Keratinocyte (primary cell): Measurements from ENCODE around the gene AFAP1L2.

Experiments used
- EZH2 ChIP-seq: IDR thresholded peaks from one replicate; pipeline ENCODE4 v1.6.1; 2012; ENCODE audit warnings: inconsistent platforms, mild to moderate bottlenecking, low read length, moderate library complexity
- TF ChIP-seq, protein P1 (sequence below), 3 experiments: IDR thresholded peaks in 1 of 3; conservative IDR thresholded peaks in 1 of 3; optimal IDR thresholded peaks in 1 of 3; 2 replicates in 2 of 3; 3 replicates in 1 of 3; pipeline versions ENCODE3 to v1.5.1; 2011; ENCODE audit warnings: low read length in 3 of 3, mild to moderate bottlenecking in 3 of 3, moderate library complexity in 2 of 3, control low read depth in 1 of 3, inconsistent platforms in 1 of 3; ENCODE audit not compliant: insufficient read depth in 2 of 3; ENCODE audit errors: extremely low read depth in 1 of 3

DNA sequence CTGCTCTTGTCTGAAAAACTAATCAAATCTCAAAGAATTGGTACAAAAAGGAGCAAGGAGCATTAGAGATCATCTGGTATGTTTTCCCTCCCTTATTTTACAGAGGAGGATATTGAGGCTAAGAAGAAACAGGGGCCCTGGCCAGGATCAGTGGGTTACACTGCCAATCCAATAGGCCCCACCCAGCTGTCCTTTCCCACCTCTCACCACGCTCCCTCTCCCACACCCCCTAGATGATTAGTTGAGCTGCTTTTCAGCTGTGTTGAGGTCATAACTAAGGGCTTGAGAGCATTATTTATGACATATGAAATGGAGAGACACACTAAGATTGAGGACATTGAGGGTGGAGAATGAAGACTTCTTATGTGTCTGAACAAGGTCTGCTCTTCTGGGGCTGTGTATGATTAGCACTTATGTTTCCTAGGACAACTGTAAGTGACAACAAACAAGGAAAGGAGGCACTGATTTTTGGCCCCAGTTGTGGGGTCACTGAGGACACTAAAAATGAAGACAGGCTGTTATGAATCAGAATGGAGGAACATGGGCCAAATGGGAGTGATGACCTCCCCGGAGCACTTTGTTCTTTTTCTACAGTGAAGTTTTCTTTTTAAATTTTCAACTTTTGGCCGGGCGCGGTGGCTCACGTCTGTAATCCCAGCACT, 138.8 kb downstream of the AFAP1L2 start:
- TF ChIP-seq, protein P1, sequence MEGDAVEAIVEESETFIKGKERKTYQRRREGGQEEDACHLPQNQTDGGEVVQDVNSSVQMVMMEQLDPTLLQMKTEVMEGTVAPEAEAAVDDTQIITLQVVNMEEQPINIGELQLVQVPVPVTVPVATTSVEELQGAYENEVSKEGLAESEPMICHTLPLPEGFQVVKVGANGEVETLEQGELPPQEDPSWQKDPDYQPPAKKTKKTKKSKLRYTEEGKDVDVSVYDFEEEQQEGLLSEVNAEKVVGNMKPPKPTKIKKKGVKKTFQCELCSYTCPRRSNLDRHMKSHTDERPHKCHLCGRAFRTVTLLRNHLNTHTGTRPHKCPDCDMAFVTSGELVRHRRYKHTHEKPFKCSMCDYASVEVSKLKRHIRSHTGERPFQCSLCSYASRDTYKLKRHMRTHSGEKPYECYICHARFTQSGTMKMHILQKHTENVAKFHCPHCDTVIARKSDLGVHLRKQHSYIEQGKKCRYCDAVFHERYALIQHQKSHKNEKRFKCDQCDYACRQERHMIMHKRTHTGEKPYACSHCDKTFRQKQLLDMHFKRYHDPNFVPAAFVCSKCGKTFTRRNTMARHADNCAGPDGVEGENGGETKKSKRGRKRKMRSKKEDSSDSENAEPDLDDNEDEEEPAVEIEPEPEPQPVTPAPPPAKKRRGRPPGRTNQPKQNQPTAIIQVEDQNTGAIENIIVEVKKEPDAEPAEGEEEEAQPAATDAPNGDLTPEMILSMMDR (optimal IDR thresholded peaks at IDR 0.05 in 1 of 3, IDR thresholded peaks at IDR 0.05 in 1 of 3, conservative IDR thresholded peaks at IDR 0.05 in 1 of 3; ENCODE audit: extremely low read depth in 1 of 3, insufficient read depth in 2 of 3, low read length in 3 of 3), result no peak
- no peak for TF ChIP-seq EZH2
